Ureter (tissue), 1 donor: ENCODE measurements around the gene CENPS. TPM values are rescaled to one million over a fixed set of nuclear protein-coding genes. Genes with fewer than 3 reads are reported as not detected.
"Not testable (repeated sequence)": the region's sequence is repeated elsewhere in the genome, so short reads cannot be mapped to it uniquely, and the experiment has no call there.

Source experiments
- DNase-seq: peaks from one replicate; pipeline ENCODE4 v3.0.0-alpha.2; 2020; ENCODE audit warnings: low spot score
- total RNA-seq: library from RNA; stranded (reverse); gene quantifications from one replicate; pipeline ENCODE4 v1.2.4, GENCODE V29; 2023
- donor health status: DM: yes; HTN: yes; CAD: no.

Gene CENPS
- total RNA-seq, 1 donor from 2014 or later = 14.9 TPM

GRCh38 chr1:10419351-10419750, 10.9 kb upstream of the CENPS start:
- DNase-seq = no peak

- no peak for DNase-seq
These were observed 8.6 kb upstream of the CENPS start for GRCh38 chr1:10421637-10422036.

GRCh38 chr1:10424034-10424433, 6.2 kb upstream of the CENPS start:
- DNase-seq = peak; percentile 61

DNA sequence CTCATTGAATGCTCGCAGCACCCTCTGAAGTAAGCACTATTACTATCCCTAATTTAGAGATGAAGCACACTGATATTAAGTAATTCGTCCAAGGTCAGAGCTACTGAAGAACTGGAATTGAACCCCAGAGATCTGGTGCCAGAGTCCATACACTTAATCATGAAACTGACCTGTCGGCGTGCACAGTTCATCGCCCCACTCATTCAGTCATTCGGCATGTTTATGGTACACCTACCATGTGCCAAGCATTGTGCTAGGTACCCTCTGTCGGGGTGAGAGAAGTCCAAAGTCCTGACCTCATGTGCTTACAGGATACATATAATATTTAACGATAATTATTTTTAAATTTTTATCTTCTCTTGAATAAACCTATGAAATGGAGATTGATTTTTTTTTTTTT, 5.6 kb upstream of the CENPS start:
- DNase-seq = no peak

GRCh38 chr1:10425826-10426534, 4.3 kb upstream of the CENPS start:
- DNase-seq = not testable (repeated sequence)

DNA sequence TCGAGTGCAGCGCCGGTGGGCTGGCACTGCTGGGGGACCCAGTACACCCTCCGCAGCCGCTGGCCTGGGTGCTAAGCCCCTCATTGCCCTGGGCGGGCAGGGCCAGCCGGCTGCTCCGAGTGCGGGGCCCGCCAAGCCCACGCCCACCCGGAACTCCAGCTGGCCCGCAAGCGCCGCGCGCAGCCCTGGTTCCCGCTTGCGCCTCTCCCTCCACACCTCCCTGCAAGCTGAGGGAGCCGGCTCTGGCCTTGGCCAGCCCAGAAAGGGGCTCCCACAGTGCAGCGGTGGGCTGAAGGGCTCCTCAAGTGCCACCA, 3.7 kb upstream of the CENPS start:
- DNase-seq = not testable (repeated sequence)

GRCh38 chr1:10428984-10429383, 1.2 kb upstream of the CENPS start:
- DNase-seq = no peak

- DNase-seq = no peak
These were observed 391 bp upstream of the CENPS start for GRCh38 chr1:10429868-10430215.

- DNase-seq = no peak
These were observed 967 bp downstream of the CENPS start for GRCh38 chr1:10431070-10431730.

DNA sequence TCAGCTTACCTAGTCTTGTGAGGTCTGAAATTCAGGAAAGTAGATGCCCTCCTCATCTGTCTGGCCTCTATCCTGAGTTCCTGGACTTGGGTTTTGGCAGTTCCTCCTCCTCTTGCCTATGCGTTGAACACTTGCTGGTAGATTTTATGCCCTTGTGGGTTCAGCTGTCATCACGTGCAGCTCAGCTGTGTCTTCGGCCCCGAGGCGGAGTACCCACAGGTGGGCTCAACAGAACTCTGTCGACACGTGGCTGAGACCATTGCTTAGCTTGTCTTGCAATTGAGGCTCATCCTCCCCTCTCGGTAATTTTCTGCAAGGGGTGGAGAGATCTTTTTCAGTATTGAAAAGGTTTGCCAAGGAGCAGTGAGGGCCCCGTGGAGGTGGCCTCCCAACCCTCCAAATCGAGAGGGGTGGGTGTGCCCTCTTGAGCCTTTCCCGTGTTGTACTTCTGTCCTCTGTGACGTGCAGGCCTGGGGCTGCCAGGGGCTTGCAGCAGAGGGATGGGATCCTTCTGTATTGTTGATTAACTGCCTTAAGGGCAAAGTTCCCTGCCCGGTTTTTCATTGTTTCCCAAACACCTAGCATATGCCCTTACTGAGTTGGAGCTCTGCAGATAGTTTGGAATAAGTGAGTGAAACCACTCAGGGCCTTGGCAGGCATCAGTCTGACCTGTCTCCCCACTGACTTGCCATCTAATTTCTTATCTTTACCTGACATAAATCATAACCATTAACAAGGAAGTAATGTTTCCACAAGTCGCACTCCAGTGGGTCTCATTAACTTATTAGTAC, 2.9 kb downstream of the CENPS start:
- DNase-seq = no peak

GRCh38 chr1:10433790-10434189, 3.6 kb downstream of the CENPS start:
- no peak for DNase-seq

DNA sequence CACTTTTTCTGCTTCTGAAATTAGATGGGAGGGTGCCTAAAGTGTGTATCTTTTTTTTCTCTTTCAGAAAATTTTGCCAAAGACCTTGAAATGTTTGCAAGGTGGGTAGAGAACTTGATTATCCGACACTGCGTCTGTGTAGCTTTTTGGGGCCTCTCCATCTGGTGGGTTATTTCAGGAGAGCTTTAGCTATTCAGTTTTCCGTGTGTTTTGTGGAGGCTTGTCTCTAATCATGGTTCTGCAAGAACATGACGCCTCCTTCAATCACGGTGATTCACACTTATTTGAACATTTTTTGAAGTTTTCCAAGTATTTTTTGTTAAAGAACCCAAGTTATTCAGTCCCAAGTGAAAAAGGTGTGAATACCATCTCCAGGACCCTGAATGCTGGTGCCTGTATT, 4.4 kb downstream of the CENPS start:
- no peak for DNase-seq

GRCh38 chr1:10437052-10437451, 6.8 kb downstream of the CENPS start:
- DNase-seq = no peak

DNA sequence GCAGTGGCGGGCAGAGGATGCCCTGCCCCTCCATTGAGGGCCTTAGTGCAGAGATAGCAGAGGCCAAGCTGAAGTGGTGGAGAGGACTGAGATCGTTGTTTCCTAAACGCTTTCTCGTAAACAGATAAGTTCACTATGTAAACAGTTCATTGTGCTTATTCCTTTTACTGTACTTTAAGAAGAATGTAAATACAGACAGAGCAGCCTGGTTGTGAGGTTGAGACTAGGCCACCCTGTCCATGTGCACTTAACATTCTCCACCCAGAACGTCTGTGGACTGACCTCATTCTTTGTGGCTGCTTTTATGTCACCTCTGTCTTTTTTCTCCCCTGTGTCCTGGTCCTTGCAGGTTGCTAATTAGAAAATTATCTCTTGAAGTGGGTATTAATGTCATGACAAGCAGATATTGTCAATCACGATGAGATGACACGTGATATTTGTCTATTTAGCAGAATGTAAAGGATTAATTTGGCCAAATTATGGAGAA, 8.5 kb downstream of the CENPS start:
- no peak for DNase-seq

DNA sequence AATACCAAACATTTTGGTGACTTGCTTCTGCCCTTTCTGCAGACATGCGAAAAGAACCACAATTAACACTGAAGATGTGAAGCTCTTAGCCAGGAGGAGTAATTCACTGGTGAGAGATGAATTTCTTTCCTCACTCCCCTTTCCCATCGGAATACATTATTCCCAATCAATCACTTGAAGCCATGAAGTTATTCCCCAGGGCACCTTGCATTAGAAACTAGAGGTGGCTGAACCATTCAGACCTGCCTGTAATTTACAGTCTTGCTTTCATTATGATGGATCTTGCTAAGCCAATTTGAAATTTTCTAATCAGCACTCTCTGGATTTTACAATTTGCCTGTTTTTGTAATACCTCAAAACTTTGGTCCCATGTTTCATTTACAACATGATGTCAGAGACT, 10.1 kb downstream of the CENPS start:
- no peak for DNase-seq

GRCh38 chr1:10440794-10441193, 10.6 kb downstream of the CENPS start:
- no peak for DNase-seq

- DNase-seq = no peak
These were observed 14.0 kb downstream of the CENPS start for GRCh38 chr1:10444248-10444647.

GRCh38 chr1:10444795-10445397, 14.7 kb downstream of the CENPS start:
- DNase-seq = no peak

GRCh38 chr1:10446790-10447422, 16.7 kb downstream of the CENPS start:
- no peak for DNase-seq

- DNase-seq = no peak
These were observed 19.5 kb downstream of the CENPS start, which contains the start of gene CORT for GRCh38 chr1:10449751-10450150. Gene CORT, plus strand, starts transcription at chr1:10450031. Its CDS starts 193 bp downstream, at chr1:10450224.

- DNase-seq = no peak
These were observed 20.1 kb downstream of the CENPS start for GRCh38 chr1:10450156-10450814.
